CD4-positive, alpha-beta T cell treated with Interferon alpha-2 for 1 hour (primary cell): ENCODE results near the gene MB21D2.
"Not testable (repeated sequence)": the region's sequence is repeated elsewhere in the genome, so short reads cannot be mapped to it uniquely, and the experiment has no call there.

ENCODE experiments used
- DNase-seq, 2 donors: peaks; one replicate each; pipeline ENCODE4 v3.0.0-alpha.2; 2020 to 2022

The MB21D2 gene

DNA sequence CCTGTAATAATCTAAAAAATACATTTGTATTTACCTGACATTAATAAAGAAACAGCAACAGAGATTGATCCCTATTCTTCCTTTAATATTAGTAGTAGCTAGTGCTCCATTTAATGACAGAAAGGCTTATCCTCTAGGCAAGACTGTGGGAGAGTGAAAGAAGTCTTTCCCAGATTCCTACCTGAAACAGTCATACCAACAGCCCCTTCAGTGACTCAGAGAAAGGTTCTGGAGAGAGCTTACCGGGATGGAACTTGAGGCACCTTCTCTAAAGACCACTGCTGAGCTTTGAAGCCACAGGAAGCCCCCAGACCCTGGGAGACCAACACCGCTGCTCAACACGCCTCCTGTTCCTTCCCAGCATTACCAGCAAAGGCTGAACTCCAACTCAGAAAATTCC lies 123.4 kb downstream of the MB21D2 start:
- DNase-seq: no peak

DNA sequence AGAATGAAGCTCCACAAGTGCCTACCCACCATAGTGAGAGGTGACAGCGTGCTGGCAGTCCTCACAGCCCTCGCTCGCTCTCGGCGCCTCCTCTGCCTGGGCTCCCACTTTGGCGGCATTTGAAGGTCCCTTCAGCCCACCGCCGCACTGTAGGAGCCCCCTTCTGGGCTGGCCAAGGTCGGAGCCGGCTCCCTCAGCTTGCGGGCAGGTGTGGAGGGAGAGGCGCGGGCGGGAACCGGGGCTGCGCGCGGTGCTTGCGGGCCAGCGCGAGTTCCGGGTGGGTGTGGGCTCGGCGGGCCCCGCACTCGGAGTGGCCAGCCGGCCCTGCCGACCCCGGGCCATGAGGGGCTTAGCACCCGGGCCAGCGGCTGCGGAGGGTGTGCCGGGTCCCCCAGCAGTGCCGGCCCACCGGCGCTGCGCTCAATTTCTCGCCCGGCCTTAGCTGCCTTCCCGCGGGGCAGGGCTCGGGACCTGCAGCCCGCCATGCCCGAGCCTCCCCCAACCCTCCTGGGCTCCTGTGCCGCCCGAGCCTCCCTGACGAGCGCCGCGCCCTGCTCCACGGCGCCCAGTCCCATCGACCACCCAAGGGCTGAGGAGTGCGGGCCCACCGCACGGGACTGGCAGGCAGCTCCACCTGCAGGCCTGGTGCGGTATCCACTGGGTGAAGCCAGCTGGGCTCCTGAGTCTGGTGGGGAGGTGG lies 128.7 kb downstream of the MB21D2 start:
- DNase-seq: not testable (repeated sequence)

DNA sequence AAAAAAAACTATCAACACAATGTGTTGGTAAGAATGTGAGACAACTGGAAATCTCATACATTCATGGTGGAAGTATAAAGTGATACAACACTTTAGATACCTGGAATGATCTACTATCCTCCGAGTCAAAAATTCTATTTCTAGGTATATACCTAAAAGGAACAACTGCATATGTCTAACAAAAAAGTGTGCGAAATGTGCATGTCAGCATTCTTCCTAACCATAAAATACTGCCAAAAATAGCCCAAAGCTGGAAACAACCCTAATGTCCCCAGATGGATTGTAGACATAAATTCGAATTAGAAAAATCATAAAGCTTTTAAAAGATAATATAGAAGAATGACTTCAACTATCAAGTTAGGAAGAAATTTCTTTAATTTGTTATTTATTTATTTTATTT lies 139.1 kb downstream of the MB21D2 start:
- DNase-seq: no peak

DNA sequence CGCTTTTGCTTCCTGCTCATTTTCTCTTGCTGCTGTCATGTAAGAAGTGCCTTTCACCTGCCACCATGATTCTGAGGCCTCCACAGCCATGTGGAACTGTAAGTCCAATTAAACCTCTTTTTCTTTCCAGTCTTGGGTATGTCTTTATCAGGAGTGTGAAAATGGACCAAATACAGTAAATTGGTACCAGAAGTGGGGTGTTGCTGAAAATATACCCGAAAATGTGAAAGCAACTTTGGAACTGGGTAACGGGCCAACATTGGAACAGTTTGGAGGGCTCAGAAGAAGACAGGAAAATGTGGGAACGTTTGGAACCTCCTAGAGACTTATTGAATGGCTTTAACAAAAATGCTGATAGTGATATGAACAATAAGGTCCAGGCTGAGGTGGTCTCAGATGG lies 143.3 kb downstream of the MB21D2 start:
- not testable (repeated sequence) for DNase-seq

GRCh38 chr3:192772240-192772894 lies 145.3 kb downstream of the MB21D2 start:
- no peak for DNase-seq

DNA sequence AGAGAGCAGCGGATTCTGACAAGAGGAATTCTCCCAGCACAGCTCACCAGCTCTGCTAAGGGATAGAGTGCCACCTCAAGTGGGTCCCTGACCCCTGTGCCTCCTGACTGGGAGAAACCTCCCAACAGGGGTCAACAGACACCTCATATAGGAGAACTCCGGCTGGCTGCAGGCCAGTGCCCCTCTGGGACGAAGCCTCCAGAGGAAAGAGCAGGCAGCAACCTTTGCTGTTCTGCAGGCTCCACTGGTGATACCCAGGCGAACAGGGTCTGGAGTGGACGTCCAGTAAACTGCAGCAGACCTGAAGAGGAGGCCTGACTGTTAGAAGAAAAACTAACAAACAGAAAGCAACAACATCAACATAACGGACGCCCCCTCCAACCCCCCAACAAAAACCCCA lies 159.0 kb downstream of the MB21D2 start:
- no peak for DNase-seq

GRCh38 chr3:192751148-192751547 lies 166.5 kb downstream of the MB21D2 start:
- no peak for DNase-seq

GRCh38 chr3:192750201-192750600 lies 167.5 kb downstream of the MB21D2 start:
- DNase-seq: no peak

GRCh38 chr3:192747746-192748145 lies 169.9 kb downstream of the MB21D2 start:
- no peak for DNase-seq

DNA sequence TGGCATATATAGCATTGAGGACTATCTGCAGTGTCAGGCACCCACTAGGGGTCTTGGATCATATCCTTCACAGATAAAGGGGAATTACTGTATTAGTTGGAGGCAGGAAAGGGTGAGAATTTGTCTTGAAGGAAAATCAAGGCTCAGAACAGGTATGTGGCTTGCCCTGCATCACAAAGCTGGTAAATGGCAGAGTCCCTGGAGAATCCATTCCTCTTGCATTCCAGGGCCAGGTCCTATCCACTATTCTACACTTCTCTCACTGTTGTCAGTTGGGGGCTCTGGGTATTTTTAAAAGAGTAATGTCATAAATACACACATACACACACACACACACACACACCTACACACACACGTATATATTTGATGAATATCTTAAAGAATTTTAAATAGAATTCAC lies 170.5 kb downstream of the MB21D2 start:
- no peak for DNase-seq
